HG02852 (cell line): ENCODE results near the gene LGI2.
"Not testable (repeated sequence)": the region's sequence is repeated elsewhere in the genome, so short reads cannot be mapped to it uniquely, and the experiment has no call there.

Experiments
- ATAC-seq: cut with Tn5 transposase; IDR thresholded peaks from one replicate; pipeline ENCODE4 v1.9.1; 2021; ENCODE audit warnings: mild to moderate bottlenecking, moderate library complexity; ENCODE audit not compliant: unreplicated experiment

Gene LGI2

DNA sequence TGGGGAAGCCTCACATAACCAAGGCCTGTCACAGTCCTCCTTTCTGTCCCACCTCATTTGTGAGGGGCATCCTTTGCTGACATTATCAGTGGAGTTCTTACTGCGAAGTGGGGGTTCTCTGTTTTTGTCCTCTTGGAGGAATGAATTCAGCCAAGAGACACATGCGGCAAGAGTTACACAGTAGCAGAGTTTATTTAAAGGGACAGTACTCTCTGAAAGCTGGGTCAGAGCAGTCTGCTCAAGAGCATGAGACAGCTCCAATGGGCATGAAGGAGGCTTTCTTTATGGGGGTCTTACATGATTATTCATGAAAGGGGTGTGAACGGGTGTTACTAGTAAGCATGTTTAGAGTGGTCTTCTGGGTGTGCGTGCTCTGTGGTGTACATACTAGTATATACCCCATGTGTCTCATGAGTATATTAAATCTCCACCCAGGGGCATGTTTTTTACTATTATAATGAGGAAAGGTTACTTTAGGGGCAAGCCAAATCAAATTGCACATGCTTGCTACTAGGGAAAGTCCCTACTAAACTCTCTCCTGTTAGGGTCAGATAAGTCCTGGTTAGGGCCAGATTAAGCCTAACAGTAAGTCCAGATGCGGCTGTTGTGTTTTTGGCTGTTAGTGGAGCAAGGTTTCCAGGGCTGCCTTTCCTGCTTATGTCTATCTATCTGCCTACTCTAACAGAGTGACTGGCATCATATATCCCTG lies 19.8 kb upstream of the LGI2 start:
- no peak for ATAC-seq

DNA sequence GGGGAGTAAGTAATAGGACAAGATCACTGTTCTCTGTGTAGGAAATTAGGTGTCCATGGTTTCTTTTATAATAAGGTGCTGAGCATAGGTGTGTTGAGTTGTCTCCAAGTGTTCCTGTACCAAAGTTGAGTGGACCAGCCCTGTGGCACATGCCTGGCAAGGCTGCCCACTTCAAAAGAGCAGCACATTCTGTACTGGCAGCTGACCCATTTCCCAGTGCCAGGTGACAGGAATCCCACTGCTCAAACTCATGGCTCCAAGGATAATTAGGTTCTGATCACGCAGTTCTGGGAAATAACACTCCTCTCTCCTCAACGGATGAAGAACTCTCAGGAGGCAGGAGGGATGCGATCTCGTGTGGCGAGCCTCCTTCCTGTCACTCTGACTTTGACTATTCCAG lies 12.8 kb upstream of the LGI2 start:
- ATAC-seq: no peak

DNA sequence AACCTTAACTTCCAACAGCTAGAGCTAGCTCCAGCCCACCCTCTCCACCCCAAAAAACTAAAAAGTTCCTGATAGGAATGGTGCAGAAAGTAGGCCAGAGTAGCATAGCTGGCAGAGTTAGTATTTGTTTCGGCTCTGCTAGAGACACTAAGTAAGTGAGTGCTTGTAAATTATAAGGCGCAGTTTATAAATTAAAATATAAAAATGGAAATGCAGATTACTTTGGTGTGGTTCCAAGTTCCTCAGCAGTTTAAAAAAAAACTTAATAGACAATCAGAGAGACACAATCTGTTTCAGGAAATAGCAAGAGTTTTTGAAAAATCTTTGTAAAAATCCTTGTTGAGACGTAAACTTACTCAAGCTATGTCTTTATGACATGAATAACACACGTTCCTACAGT lies 2.8 kb upstream of the LGI2 start:
- no peak for ATAC-seq

DNA sequence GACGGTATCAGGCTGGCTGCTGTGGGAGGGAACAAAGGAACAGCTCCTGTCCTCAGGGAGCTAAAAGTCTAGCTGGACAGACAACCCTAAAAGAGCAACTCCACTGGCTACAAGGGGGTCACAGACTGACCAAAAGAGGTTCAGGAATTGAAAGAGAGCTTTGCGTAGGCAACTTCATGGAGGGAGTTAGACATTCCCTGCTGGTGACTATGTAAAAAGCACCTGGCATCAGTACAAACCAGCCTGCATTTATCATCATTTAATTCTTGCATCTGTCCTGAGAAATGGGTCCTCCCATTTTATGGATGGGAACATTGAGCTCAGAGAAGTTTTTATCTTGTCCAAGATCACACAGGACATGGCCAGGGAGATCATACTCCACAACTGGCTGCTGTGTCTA lies 1.4 kb upstream of the LGI2 start:
- ATAC-seq: no peak

DNA sequence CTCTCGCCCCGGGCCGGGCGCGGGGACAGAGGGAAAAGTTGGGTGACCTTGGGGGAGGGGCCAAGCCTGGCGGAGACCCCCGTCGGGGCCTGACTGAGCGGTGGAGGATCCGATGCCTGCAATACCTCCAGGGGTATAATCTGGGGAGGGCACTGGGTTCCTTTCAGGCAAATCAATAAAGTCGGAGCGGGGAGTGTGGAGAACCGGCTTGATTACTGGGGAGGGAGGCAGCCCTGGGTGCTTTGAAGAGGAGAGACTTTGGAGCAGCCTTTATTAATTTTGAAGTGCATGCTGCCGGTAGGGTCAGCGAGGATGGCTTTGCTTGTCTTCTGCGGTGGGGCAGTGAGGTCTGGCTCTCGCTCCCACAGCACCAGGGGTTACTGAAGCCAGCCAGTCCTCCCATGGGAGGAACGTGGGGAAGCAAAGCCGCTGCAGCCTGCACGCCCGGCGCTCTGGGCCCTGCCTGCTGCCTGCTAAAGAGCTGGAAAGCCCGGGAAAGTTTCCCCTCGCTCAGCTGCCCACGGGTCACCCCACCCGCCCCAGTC lies 403 bp upstream of the LGI2 start:
- no peak for ATAC-seq

DNA sequence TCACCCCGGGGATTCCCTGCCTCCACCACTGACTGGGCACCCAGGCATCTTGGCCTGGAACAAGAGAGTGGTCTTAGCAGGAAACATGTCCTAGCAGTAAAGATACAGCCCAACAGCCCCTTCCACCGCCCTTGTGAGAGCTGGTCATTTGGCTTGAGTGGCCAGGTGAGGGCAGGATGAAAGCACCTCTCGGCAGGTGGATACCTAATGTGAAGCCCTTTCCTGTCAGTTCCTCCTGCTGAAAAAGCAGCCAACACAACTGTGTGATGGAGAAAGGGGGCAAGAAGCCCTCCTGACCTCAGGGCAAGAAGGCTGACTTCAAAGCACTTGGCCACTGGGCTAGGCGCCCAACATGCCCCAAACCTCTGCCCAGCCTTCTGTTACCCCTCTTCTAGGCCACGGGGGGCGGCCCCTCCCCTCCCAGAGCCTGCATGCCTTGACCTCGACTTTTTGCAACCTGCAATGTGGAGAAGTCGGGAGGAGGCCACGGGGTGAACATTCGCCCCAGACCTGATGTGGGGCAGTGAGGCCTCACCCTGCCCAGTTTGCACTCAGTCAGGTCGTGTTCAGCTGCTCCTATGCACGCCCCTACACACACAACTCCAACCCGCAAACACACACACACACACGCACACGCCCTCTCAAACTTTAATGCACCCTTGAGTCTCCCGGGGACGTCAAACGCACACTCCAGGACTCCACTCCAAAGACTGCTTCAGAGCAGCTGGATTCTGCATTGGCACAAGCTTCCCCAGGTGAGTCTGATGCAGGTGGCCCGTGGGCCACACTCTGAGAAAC lies 1.1 kb downstream of the LGI2 start:
- no peak for ATAC-seq

DNA sequence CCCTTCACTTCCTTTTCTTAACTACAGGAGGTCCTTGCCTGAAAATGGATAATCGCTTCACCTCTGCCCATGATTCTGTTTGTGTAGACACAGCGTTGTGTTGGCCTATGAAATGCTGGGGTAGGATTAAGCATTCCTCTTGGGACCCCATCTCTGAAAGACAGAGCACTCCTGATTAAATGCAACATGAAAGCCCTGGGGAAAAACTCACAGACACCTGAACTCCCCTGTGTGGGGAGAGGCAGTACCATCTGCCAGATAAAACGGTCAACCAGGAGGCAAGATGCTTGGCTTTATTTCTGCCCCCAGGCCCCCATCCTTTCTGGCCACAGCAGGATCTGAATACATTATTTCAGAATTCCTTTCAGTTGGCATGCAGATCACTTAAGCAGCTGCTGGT lies 1.9 kb downstream of the LGI2 start:
- ATAC-seq: no peak

DNA sequence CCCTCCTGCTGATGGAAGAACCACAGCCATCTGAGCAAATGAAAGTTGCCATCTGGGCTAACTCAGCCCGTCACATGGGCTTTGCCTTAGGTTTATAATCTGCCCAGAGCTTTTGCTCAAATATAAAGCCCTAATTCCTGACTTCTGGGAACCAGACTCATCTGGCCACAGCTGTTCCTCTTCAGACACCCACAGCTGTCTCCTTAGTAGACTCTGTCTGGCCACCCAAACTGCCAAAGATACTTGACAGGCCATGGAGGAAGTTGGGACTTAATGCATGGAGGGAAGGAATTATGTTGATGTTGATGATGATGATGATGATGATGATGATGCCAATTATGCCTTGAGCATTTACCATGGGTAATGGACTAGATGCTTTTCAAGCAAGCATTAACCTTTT lies 8.0 kb downstream of the LGI2 start:
- ATAC-seq: no peak

DNA sequence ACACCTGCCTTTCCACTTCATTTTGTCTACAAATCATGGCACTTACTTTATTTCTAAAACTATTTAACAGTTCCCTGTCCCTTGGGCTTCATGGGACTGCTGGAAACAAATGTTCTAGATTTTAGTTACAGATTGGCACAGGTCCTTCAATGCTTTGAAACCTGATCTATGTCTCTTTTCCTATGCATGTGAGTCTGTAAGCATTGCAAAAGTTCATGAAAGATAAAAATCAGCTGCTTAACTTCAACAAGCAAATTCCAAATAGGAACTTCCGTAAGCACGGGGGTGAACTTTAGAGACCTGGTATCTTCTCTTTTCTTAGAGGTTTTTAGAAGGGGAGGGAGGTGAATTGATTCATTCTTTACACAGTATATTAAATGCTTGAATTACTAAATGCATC lies 9.5 kb downstream of the LGI2 start:
- ATAC-seq: no peak

DNA sequence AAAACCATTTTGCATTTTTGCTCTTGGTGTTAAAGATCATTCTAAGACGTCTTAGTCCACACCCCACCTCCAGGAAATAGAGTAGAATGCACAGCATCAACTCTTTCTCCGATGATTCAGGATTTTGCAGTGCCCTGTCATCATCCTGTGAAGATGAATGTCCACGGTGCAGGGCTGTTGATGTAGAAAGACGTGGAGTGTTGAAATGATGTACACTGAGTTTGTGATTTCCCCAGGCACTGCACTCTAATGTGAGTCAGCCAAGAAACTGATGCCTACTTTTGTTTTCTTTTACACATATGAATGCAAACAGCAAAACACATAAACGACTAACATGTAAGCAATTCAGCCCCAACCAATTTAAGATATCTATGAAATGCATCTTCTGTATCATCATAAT lies 10.5 kb downstream of the LGI2 start:
- ATAC-seq: no peak

DNA sequence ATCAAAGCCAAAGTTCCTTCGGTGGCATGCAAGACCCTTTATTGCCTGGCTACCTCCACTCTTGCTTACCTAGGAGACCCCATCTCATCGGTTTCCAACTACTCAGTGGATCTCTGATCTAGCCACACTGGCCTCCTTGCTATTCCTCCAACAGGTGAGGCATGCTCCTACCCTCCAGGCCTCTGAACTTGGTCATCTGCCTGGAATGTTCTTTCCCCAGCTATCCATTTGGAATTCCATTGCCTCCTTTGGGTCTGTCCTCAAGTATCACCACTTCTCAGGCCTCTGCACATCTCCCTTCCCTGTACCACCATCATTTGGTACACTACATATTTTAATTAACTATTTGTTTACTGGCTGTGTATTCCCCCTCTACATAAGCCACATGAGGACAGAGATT lies 11.2 kb downstream of the LGI2 start:
- ATAC-seq: no peak

DNA sequence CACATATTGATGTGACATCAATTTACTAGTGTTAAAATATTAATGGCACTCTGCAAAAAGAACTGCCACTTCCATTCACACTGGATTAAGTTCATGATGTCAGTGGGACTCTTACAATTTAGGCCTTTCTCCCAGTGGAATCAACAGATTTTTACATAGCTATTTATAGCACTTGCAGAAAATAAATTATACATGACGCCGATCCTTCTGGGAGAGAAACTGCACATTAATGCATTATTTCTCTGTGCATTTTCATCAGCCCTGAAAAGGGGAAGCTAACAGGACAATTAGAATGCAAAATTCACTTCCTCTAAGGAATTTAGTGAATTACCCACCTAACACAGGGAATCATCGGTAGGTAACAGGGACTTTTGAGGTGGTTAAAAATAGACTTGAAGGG lies 15.7 kb downstream of the LGI2 start:
- ATAC-seq: no peak

DNA sequence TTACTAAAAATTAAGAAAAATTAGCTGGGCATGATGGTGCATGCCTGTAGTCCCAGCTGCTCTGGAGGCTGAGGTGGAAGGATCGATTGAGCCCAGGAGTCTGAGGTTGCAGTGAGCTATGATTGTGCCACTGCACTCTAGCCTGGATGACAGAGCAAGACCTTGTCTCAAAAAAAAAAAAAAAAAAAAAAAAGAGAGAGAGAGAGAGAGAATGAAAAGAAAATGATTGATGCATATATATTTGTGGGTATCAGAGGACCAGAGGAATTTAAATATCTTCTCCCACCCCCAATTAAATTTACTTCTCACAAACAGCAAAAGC lies 16.1 kb downstream of the LGI2 start:
- not testable (repeated sequence) for ATAC-seq

DNA sequence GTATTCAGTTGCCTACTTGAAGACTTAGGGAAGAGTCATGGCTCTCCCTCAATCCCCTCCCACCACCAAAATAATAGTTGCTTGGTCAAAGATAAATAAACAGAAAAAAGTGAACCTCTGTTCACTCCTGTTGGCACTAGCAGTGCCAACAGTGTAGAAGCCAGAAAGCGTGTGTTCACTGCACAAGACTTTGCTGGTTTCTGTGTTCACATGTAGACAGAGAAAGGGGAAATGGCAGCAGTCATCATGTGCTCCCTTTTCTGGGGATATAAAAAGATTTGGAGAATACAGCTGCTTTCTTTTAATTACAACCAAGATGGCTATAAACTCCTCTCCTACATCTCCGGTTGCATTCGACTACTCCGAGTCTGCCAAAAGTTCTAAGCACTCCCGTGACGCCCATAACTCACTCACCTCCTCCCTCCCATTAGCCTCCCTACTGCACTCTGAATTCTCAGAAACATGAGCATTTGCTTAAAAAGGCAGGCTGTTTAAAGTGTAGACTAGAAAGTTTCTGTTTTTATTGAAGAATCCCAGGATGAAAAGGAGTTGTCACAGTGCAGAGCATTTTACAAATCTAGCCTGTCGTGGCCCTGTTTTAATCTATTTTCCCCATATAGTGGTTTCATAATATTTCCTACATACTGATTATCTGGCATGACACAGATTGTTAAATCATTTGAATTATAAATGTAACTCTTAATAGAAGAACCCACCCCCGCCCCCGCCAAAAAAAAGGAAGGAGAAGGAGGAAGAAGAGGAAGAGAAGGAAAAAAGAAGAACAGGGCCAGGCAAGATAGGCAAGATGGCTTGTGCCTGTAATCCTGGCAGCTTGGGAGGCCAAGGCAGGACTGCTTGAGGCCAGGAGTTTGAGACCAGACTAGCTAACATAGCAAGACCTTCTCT lies 16.7 kb downstream of the LGI2 start:
- ATAC-seq: no peak

DNA sequence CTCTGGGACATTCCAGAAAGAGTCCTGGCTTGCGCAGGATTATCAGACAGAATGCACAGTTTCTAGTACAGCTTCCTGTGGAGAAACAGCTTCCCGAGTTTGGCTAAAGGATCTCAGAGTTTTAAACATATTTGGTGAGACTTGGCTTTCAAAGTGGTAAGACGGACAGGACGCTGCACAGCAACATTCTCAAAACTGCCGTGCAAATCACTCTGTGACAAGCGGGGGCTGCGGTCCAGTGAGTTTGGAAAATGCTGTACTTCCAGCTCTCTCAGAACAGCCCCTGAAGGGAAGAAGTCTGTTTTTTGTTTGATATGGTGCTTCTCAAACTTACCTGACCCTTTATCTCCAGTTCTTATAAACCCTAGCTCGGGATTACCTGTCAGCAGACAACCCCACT lies 18.1 kb downstream of the LGI2 start:
- ATAC-seq: no peak

DNA sequence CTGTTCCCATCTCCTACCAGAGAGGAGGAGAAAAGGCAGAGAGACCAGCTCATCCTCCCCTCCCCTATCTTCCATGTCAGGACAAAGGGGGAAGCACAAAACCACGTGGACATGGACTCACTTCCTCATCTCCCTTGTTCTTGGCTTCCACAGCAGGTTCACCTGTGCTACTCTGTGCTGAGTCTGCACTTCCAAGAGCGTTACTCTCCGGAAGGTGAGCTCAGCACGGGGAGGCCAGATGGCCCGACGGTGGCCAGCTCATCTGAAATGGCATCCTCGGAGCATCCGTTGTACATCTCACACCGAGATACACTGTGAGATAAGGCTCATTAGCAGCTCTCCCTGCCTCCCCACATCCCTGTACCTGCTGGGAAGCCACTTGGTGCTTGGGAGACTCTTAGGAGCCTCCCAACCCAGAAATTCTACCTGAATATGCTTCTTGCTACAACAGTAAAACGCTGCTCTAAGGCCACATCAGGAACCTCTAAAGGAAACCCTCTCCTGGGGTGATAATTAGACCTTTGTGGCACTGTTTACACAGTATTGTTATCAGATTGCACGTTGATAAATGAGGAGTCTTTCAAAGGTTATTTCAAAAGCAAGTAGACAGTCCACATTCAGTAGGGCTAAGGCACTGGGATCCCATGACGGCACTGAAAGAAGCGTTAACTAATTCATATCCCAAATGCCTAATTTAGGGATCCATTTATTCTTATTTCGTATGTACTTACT lies 19.4 kb downstream of the LGI2 start:
- no peak for ATAC-seq

DNA sequence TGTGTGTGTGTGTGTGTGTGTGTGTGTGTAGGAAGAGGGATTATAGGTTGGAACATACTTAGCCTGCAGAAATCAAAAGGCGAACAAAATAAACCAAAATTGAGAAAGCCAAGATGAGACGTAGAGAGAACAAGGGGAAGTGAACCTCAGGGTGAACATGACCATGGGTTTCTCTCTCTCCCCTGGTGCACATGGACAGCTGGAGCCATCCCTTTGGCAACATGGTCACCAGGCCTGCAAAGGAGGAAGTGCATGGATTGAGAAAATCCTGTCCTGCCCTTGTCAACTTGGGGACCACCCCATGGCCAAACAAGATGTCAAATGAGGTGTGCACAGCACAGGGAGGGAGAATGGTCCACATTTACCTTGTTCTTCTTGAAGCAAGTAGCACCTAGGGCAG lies 23.1 kb downstream of the LGI2 start:
- no peak for ATAC-seq

DNA sequence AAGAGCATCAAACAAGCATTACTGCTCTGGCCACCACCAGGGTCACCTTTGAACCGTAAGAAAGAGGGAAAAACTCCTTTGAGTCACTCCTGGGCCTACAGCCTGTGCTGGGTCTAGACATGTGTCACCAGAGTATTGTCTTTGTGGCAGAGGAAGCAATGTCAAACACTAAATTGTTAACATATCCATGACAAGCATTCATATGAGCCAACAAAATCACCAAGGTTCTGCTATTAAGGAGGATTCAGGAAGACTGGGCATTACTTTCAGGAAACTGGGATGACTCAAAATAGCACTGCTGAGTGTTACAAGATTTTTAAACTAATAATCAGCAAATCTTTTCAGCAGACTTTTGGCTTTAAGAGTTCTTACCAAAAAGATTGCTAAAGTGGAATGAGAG lies 28.1 kb downstream of the LGI2 start:
- no peak for ATAC-seq

DNA sequence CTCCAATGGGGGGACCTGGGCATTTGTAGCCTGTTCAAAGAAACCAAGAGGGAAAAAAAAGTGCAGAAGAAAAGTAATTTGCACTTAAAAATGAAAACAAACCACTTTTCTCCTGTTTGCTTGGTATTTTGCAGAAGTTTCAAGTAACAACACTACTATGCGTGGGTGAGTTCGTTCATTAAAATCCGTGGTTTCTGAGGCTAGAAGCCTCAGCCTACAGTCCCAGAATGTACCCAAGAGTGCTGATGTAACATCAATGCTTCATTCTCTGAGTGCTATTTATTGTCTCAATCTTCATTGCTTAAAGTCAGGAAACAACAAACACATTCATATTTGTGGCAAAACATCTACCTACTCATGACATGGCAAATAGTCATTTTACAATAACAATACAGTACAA lies 29.2 kb downstream of the LGI2 start:
- peak; percentile 72 for ATAC-seq

DNA sequence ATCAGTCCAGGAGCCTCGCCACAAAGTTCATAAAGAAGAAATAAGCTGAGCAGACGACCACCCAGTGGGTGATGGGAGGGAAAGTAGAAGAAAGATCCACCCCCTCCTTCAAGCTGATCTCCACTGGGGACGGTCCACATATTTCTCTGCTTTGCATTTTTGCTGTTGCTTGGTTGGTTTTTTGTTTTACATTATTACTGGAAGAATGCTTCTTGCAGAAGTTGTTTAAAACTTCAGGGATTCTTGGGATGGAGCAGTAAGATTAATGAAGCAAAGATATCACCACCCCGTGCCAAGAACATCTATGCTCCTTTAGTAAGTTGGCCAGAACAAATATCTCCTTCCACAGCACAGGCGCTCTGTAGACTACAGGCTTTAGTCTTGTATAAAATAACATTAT lies 30.1 kb downstream of the LGI2 start:
- no peak for ATAC-seq
